Measurements from ENCODE around the gene C1QTNF8. TPM values are rescaled to one million over a fixed set of nuclear protein-coding genes. Genes with fewer than 3 reads are reported as not detected.

Gene C1QTNF8
- total RNA-seq, 4 donors from 2014 or later: not detected

- no peak for DNase-seq (ENCODE audit: low spot score in 2 of 2)
- no peaks in the 10 kb centered on the region for H3K4me1 ChIP-seq
- no peak overlapping the region for H3K4me3 ChIP-seq
- no peaks in the 10 kb centered on the region for H3K9me3 ChIP-seq
- no peak overlapping the region for H3K27ac ChIP-seq
- WGBS, 2 donors: 58 to 73% methylated on average over 9 to 15 of the region's 15 CpGs
- no peaks in the 10 kb centered on the region for H3K36me3 ChIP-seq
- no peak for TF ChIP-seq POLR2A (IDR thresholded peaks at IDR 0.05)
- peaks cover 0 to 89% of the 10 kb centered on the region in 2 donors for H3K27me3 ChIP-seq
Measured at GRCh38 chr16:1113889-1114526, 18.0 kb upstream of the C1QTNF8 start.

- peaks cover 0 to 89% of the 10 kb centered on the region in 2 donors for H3K27me3 ChIP-seq
- 55 to 67% methylated on average over 13 to 14 of the region's 16 CpGs for WGBS, 2 donors
- no peak for DNase-seq (ENCODE audit: low spot score in 2 of 2)
- H3K27ac ChIP-seq: no peak overlapping the region
- no peaks in the 10 kb centered on the region for H3K4me1 ChIP-seq
- H3K36me3 ChIP-seq: no peaks in the 10 kb centered on the region
- no peak overlapping the region for H3K4me3 ChIP-seq
- no peaks in the 10 kb centered on the region for H3K9me3 ChIP-seq
- no peak for TF ChIP-seq EP300 (IDR thresholded peaks at IDR 0.05)
- TF ChIP-seq, protein P1, sequence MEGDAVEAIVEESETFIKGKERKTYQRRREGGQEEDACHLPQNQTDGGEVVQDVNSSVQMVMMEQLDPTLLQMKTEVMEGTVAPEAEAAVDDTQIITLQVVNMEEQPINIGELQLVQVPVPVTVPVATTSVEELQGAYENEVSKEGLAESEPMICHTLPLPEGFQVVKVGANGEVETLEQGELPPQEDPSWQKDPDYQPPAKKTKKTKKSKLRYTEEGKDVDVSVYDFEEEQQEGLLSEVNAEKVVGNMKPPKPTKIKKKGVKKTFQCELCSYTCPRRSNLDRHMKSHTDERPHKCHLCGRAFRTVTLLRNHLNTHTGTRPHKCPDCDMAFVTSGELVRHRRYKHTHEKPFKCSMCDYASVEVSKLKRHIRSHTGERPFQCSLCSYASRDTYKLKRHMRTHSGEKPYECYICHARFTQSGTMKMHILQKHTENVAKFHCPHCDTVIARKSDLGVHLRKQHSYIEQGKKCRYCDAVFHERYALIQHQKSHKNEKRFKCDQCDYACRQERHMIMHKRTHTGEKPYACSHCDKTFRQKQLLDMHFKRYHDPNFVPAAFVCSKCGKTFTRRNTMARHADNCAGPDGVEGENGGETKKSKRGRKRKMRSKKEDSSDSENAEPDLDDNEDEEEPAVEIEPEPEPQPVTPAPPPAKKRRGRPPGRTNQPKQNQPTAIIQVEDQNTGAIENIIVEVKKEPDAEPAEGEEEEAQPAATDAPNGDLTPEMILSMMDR (IDR thresholded peaks at IDR 0.05): no peak
- TF ChIP-seq POLR2A (IDR thresholded peaks at IDR 0.05): no peak
Measured at GRCh38 chr16:1113489-1113888, 17.4 kb upstream of the C1QTNF8 start.

GRCh38 chr16:1112506-1113184 is 16.6 kb upstream of the C1QTNF8 start:
- no peaks in the 10 kb centered on the region for H3K36me3 ChIP-seq
- DNase-seq (ENCODE audit: low spot score in 2 of 2): no peak
- no peak overlapping the region for H3K4me3 ChIP-seq
- WGBS, 2 donors: 60 to 67% methylated on average over 21 to 26 of the region's 26 CpGs
- H3K27me3 ChIP-seq: peaks cover 0 to 89% of the 10 kb centered on the region in 2 donors
- TF ChIP-seq EP300 (IDR thresholded peaks at IDR 0.05) (no peak), POLR2A (IDR thresholded peaks at IDR 0.05) (no peak)
- TF ChIP-seq, protein P1 (IDR thresholded peaks at IDR 0.05): no peak
- no peaks in the 10 kb centered on the region for H3K4me1 ChIP-seq
- no peaks in the 10 kb centered on the region for H3K9me3 ChIP-seq
- H3K27ac ChIP-seq: no peak overlapping the region

DNA sequence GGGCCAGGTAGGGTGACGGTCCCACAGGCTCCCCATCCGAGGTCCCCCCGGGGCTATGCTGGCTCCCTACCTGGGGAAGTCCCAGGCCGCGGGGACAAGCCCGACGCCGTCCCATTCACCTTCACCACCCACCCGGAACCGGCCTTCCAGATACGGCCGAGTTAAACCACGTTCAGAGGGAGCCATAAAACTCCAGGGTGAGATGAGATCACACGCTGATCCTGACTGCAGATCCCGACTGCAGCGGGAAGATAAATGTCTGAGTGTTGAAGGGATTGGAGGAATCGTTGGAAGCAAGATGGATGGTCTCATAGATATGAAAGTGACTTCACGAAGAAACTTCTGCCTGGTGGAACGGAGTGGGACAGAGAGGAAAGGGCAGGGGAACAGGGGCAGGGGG is 13.6 kb upstream of the C1QTNF8 start:
- no peak overlapping the region for H3K4me3 ChIP-seq
- H3K27me3 ChIP-seq: peaks cover 0 to 88% of the 10 kb centered on the region in 2 donors
- no peak for DNase-seq (ENCODE audit: low spot score in 2 of 2)
- no peaks in the 10 kb centered on the region for H3K36me3 ChIP-seq
- no peak overlapping the region for H3K27ac ChIP-seq
- no peaks in the 10 kb centered on the region for H3K4me1 ChIP-seq
- TF ChIP-seq POLR2A (IDR thresholded peaks at IDR 0.05) (no peak), EP300 (IDR thresholded peaks at IDR 0.05) (no peak)
- TF ChIP-seq, protein P1 (IDR thresholded peaks at IDR 0.05): no peak
- WGBS, 2 donors: 21 to 39% methylated on average over 17 of the region's 19 CpGs
- no peaks in the 10 kb centered on the region for H3K9me3 ChIP-seq

GRCh38 chr16:1108299-1109252 is 12.5 kb upstream of the C1QTNF8 start:
- Histone ChIP-seq H3K4me1 (no peaks in the 10 kb centered on the region), H3K27ac (no peak overlapping the region), H3K36me3 (no peaks in the 10 kb centered on the region), H3K27me3 (peaks cover 0 to 94% of the 10 kb centered on the region in 2 donors), H3K9me3 (no peaks in the 10 kb centered on the region), H3K4me3 (no peak overlapping the region)
- WGBS, 2 donors: 39 to 41% methylated on average over 16 to 26 of the region's 42 CpGs
- DNase-seq (ENCODE audit: low spot score in 2 of 2): no peak
- TF ChIP-seq, protein P1 (IDR thresholded peaks at IDR 0.05): no peak
- TF ChIP-seq EP300 (IDR thresholded peaks at IDR 0.05) (no peak), POLR2A (IDR thresholded peaks at IDR 0.05) (no peak)
